NCI-H2029 treated with DMSO at 0.1 percent for 48 hours (cell line): ENCODE data around the gene TBL1X.
A peak's percentile ranks its signal among the peaks of the same experiment; 100 is the strongest.
"Not testable (repeated sequence)": the region's sequence is repeated elsewhere in the genome, so short reads cannot be mapped to it uniquely, and the experiment has no call there.

Source experiments
- DNase-seq: peaks from one replicate; lab custom pipeline; 2025; lab: John Stamatoyannopoulos, UW

TBL1X gene

DNA sequence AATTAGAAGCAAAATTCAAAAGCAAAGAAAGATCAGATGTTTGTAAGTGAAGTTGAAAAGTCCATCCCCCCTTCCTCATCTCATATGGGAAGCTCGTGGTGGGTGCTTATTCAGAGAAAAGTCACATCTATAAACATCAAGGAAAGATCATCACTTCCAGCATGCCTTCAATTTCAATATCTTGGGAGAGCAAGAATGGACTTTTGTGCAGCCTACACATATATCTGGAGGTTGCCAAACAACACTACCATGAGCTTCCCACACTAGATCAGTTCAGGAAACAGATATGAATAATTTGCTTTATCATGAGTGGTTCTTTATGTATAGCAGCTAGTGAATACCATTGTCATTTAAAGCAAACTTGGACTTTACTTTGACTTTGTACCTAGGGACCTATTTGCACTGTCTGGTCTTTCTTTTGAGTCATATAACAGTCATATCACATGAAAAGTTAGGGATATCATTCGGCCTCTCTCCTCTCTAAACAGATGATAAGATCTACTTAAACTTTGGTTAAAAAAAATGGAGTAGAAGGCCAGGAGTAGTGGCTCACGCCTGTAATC lies 5.6 kb upstream of the TBL1X start:
- no peak for DNase-seq

DNA sequence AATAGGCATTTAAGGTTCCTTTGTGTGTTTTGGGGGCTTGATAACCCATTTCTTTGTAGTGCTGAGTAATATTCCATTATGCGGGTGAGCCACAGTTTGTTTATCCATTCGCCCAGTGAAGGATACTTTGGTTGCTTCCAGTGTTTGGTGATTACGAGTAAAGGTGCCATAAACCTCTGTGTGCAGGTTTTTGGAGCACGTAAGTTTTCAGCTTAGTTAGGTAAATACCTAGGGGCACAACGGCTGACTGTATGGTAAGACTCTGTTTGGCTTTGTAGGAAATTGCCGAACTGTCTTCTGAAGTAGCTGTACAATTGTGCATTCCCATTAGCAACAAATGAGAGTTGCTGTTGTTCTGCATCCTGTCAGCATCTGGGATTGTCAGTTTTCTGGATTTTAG lies 3.8 kb upstream of the TBL1X start:
- no peak for DNase-seq

DNA sequence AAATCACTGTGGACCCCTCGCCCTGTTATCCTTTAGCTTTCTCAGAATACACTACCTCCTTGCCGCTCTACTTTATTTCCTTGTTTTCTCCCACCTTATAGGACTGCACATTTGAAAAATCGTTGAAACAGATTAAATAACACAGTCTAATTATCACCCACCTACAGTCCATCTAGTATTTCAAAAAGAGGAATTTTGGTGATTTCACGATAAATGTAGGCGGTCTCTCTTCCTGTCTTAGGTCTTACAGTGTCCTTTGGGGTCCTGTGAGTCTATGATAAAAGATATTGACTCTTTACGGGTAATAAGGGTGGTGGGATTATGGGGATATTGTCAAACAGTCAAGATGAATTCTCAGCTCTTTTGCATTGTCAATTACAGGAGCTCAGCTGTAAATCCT lies 2.4 kb upstream of the TBL1X start:
- DNase-seq = no peak

DNA sequence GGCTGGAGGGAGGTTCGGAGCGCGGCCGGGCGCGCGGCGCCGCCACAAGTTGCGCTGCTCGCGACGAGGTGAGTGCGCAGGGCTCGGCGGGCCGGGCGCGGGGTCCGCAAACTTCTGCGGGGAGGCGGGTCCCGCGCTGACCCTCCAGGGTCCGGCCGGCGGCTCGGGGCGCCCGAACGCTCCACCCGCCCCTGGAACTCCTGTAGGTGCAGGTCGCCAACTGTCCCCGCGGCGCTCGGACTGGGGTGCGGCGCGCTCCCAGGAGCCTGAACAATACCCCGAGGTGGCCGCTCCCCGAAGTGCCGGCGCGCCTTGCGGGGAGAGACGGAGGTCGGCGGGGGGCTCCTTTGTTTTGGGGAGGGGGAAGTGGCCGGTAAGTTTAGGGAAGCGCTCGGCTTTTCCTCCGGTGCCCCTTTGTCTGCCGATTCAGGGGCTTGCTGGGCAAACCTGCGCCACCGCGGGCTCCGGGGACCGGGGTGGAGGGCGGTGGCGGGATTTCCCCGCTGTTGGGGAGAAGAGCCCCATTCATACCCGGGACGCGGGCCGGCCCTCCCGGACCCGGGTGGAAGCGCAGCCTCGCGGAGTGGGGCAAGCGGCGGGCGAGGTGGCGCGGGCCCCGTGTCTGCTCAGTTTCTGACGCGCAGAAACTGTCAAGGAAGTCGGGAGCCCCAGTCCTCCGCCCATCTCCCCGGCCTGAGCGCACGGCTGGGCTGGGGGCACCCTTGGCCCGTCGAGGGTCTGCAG lies 694 bp downstream of the TBL1X start:
- no peak for DNase-seq

DNA sequence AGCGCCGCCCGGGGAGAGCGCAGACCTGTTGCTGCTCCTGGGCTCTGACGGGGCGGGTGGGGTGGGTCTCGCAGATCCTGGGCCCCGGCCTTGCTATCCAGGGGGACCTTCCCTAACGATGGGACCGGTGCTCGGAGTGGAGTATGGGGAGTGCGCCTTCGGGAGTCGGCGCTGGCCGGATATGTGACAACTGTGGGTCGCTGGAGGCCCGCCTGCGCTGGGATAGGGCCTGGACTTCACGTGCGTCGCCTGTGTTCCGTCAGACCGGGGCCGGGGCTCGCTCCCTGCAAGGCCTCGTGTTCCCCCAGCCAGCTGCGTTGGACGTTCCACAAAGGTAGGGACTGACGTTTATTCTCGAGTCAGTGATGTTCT lies 1.3 kb downstream of the TBL1X start:
- no peak for DNase-seq

DNA sequence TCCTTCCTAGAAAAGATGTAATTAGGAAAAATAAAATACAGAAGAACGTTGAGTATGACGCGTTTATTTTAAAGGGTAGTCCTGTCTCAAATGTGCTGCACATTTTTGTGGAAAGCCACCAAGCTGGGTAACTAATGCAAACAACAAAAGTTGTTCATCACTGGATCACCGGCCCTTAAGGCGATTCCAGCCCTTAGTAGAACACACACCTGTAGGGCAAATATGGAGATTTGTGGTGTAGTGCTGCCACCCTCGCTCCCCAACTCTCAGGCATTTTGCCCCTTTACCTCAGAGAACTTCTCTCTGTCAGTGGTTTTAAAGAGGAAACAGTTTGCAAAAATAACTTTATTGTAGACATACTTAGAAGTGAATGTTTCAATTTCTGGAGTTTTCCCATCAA lies 1.9 kb downstream of the TBL1X start:
- no peak for DNase-seq

DNA sequence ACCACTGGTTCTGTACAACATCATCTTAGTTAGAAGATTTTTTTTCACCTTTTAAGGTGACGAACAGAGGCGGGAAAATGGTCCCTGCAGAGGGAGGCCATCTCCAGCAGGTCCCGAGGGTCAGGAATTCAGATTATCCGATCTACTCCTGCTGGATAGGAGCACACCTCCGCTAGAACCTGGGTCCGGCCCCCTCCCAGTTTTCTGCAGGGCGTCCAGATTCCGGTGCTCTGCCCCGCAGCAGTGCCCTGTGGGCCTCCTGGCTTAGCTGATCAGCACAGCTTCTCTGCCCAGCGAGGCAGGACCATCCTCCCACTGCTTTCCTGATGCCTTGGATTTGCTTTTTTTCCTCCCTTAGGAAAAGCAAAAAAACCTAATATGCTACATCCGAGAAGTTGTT lies 2.3 kb downstream of the TBL1X start:
- no peak for DNase-seq

DNA sequence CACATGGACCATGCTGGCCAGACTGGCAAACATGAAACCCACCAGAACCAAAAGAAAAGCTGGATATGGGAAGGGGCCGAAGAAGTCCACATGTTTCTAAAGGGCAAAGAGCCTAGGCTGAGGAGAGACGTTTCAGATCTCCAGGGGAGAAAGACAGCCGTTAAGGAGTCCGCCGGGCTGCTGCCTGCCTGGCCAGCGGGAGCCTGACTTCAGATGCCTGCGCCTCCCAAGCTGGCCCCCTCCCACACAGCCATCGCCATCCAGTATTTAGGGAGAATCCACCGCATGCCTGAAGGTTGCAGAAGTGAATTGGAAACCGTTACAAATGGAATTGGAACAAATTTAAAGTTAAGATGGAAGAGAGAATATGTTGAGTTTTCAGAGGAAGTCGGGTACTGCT lies 2.9 kb downstream of the TBL1X start:
- no peak for DNase-seq

DNA sequence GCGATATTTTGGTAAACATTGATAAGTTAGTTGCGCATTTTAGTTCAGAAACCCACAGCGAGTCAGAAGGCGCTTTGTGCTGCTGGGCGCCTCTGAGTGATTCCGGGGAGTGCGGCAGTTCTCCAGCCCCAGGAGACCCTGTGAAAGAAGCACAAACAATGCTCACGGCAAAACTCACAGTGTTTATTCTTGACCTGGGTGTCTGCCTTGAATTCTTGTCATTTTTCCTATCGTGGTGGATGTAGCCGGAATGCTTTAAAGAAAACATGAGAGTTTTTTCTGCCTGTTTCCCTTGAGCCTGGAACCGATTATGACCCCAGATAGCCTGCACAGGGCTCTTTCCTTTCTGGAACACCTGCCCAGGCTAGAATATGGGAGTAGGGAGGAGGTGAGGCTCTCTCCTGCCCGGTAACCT lies 6.7 kb downstream of the TBL1X start:
- DNase-seq = no peak

DNA sequence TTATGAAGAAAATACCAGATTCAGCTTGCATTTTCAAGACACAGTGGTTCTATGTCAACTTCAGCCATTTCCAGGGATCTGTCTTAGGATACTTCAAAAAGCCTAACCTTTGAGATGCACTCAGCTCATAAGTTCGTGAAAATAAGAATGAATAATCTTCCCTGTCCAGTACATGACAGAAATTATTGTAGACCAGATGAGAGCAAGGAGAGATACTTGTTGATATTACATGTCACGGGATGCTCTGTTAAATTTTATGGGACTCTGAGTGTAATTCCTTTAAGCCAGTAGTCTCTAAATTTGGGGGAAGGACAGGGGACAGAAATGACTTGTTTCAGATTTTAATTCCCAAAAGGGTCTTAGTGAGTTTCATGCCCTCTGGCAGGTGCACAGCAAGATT lies 8.8 kb downstream of the TBL1X start:
- DNase-seq = no peak

DNA sequence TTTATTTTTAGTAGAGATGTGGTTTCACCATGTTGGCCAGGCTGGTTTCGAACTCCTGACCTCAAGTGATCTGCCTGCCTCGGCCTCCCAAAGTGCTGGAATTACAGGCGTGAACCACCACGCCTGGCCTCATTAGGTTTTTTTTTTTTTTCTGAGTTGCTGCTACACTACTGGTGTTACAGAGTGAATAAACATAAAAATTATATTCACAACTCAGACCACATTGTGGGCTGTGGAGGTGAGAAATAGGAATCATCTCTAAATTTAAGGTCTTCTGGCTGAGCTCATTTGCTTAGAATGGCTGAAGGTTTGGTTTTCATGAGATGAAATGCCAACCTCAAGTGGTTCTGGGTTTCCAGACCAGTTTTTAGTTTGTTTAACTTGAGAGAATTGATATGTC lies 10.6 kb downstream of the TBL1X start:
- not testable (repeated sequence) for DNase-seq

DNA sequence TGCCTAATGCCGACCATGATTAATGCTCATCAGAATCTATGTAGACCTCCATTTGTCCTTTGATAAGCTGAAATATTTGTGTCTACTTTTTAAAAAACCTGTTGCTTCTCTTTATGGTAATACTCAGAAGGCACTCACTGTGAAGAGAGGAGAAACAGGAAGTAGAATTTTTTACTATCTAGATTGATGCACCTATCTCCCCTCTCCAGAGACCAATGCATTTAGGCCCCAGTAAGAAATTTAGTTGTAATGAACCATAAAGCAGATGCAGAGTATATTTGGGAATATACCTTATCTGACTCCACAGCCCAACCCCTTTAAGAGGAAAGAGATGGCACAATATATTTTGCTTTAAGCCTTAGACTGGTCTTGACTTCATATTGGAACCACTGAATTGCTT lies 11.1 kb downstream of the TBL1X start:
- no peak for DNase-seq

DNA sequence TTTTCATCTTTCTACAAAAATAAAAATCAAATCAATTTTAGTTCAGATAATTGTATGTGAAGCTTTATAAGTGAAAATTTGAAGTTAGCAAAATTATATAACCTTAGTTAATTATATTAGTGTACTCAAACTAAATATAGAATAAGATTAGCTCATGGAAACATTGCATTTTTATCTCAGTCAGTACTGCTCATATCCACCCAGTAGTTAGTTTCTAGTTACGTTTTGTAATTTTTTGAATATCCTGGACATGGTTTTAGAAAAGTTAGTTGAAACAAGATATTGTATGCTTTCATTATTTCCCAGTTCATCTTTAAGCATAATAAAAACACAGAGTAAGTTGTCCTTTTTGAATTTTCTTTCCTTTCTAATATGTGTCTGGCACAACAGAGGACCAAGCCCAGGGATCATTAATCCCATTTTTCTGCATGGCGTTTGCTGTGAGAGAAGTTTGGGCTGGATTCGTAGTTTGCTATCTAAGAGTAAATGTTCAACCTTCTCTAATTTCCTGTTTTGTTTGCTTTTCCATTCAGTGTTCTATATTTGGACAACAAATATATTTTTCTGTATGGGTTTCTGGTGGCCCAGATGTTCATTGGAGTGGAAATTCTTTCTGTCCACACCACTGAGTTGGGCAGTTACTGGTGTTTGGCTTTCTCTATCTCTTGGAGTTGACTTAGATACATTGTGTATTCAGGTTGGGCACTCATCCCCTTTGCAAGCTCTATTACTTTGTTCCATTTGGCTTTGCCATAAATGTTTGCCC lies 12.1 kb downstream of the TBL1X start:
- peak; percentile 21 for DNase-seq

DNA sequence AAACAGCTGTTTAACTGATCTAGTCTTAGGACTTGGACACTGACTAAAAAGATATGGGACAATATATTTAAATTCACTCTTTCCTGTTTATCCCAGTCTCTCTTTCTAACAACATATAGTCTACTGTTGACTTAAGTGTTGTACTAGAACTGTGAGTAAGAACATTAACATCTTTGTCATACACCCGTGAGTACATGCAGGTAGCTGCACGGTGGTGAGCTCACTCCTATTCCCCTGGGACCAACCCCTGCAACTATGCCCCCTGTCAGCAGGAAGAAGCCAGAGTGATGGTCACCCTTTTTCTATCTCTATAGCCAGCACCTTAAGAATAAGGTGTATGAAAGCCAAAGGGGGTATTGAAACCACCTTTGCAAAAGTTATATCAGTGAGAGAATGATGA lies 17.6 kb downstream of the TBL1X start:
- DNase-seq = no peak

DNA sequence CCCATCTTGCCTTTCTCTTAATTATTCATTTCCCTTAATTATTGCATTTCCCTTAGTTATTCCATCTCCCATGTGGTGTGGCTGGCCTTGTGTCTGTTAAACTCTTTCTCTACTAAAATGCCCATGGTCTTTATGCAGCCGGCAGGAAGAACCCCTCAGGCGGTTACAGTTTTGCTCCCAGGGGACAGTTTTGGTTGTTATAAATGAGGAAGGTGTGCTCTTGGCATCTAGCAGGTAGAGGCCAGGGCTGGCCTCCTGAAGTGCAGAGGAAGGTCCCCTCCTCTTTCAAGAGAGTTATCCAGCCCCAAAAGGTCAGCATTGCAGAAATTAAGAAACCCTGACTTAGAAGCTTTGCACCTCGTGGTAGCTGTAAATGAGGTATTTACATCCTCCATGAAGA lies 18.0 kb downstream of the TBL1X start:
- no peak for DNase-seq

DNA sequence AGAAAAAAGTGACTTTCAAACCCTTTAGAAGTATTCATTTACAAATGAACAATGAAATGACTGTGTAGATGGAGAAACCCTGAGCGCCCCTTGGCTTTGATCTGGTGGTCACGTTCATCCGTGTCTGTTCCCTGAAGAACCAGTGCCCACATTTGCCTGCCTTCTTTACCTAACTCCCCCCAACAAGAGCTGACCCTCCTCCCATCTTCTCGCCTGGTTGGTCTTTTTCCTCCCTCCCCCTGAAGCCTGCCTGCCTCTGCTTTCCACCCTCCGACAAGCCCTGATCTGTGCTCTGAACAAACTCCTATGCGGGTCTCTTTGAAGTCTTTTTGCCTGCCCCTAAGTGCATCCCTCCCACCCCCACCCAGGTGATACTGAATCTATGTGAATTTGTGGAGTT lies 18.5 kb downstream of the TBL1X start:
- no peak for DNase-seq

DNA sequence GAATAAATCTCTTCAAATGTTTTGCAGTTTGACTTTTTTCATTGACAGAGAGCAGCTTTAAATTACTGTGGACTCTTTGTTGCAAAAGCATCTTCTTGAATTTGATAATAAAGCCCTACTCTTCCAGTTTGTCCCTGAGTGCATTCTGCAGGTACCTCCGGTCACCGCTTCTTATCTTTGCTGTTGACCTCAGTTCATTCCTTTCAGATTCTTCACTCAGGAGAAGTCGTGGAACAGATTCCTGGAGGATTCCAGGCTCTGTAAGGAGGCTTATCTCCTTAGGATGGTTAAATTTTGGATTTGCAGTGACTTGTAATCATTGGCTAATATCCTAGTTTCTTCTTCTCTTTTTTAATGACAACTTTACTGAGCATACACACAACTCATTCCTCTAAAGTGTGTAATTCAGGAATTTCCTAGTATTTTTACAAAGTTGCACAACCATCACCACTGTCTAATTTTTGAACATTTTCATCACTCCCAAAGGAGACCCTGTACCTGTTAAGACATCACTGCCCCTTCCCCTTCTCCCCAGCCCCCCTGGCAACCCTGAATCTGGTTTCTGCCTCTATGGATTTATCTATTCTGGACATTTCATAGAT lies 22.0 kb downstream of the TBL1X start:
- no peak for DNase-seq

DNA sequence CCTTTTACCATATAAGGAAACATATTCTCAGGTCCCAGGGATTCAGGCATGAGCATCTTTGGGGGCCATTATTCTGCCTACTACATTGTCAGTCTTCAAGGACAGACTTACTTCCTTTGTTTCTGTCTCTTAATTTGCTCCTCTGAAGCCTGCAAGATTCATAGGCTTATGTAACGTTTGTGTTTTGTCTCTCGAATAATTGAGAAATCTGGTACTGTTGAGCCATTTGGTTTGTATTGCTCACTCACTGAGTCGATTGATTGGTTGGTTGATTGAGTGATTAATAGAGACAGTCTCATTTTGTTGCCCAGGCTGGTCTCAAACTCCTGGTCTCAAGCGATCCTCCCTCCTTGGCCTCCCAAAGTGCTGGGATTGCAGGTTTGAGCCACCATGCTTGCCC lies 23.7 kb downstream of the TBL1X start:
- DNase-seq = no peak

DNA sequence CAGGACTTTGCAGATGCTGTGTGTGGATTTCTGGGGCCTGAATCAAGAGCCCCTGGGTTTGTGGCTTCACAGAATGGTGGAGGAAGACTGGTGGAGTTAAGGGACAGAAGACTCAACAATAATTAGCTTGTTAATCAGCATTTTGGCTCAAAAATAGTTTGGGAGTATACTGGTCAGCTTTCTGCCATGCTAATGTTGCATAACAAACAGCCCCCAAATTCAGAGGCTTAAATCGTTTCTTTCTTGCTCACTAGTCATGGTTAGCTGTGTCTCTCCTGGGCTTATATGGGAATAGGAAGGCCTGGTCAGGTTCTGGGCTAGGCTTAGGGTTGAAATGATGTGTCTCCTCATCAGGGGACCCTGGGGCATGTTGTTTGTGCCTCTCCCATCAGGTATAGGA lies 24.4 kb downstream of the TBL1X start:
- no peak for DNase-seq

DNA sequence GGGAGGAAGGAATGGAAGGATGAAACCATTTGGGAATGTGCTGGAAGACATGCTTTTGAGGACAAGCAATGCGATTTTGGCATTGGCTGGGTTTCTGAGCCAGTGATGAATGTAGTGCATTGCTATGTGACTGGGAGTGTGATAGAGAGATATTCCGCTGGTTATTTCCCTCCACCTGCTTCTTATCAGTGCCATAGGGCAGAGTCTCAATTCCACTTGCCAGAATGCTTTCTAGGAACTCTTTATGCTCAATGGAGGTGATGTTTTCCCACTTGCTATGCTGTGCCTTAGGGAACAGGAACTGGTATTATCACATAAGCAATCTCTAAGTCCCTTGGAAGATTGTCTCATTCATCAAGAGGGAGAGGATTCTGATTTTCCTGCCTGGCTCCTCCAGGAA lies 28.0 kb downstream of the TBL1X start:
- no peak for DNase-seq

DNA sequence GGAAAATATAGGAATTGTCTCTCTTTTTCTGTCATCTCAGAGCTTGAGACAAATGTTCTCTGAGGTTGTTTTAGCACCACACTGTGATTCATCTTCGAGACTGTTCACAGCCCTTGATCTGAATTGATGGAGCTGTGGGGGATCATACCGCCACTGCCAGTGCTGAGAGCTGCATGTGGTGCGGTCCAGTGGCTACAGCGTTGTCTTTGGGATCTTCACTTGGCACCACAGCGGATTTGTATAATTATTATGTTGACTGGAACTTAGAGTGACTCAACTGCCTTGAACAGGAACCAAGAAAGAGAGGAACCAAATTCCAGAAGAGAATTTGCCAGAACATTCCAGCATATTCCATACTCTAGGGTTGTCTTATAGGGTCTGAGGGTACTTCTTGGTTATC lies 29.1 kb downstream of the TBL1X start:
- DNase-seq = no peak

DNA sequence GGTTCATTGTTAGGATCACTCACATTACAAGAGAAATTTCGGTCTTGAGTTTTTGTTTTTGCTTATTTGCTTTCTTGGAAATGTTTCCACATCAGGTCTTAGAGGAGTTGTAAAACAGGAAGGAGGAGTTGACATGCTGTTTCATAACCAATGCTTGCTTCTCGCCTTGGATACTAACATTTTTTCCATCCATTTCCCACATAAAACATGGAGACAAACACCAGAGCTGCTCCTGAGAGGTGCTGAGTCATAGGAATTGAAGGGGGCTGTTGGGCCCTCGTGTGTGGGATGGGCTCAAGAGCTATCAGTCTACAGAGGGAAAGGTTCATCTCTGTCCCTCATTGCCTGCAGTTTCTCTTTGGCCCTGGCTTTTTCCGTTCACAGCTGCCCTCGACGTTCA lies 29.9 kb downstream of the TBL1X start:
- DNase-seq = no peak

DNA sequence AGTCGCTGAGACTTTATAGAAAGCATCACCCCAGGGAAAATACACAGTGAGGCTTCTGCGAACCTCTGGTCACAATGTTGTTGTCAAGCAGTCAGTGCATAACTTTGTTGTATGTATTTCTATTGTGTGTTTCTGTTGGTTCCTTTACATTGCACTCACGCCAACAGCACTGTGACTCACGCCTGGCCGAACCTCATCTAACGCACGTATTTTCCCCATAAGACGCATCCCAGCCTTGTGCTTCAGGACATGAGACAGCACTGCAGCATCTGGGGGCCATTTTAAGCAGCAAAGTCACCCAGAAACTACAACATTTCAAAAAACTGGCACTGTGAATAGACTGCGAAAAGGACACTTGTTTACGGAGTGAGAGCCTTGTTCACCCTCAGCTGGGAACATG lies 30.6 kb downstream of the TBL1X start:
- DNase-seq = no peak
